ENCODE results near the gene HTRA3. TPM values are rescaled to one million over a fixed set of nuclear protein-coding genes. Genes with fewer than 3 reads are reported as not detected.

The HTRA3 gene
- total and polyA plus RNA-seq, 5 donors: 52.8 to 133 (median 89.3) TPM

GRCh38 chr4:8270418-8270771 lies 841 bp downstream of the HTRA3 start:
- Histone ChIP-seq H3K4me3 (ENCODE audit: low read length) (peak overlapping the region; percentile 52), H3K4me1 (ENCODE audit: control insufficient read depth, insufficient read depth, low read length) (peaks cover 14% of the 10 kb centered on the region), H3K27ac (ENCODE audit: low read length) (no peak overlapping the region), H3K9me3 (ENCODE audit: control insufficient read depth, low read length) (no peaks in the 10 kb centered on the region), H3K27me3 (ENCODE audit: control insufficient read depth, insufficient read depth) (no peaks in the 10 kb centered on the region)
- intact Hi-C loops (cut with DNase I): loop anchor here in 1 of 4 donors (10.0 kb wide), 1 partner anchor 134 kb away; no protein-coding TSS in a partner anchor
- WGBS: 46% methylated on average over 11 of the region's 11 CpGs
- ATAC-seq (no peak), DNase-seq (no peak)

- intact Hi-C loops (cut with DNase I): loop anchor here in 1 of 4 donors (10.0 kb wide), 1 partner anchor 134 kb away; no protein-coding TSS in a partner anchor
- ATAC-seq (no peak), DNase-seq (peak in 2 of 3 donors; percentile 40 to 53)
- Histone ChIP-seq H3K9me3 (ENCODE audit: control insufficient read depth, low read length) (no peaks in the 10 kb centered on the region), H3K27ac (ENCODE audit: low read length) (no peak overlapping the region), H3K4me1 (ENCODE audit: control insufficient read depth, insufficient read depth, low read length) (peaks cover 19% of the 10 kb centered on the region), H3K4me3 (ENCODE audit: low read length) (peak overlapping the region; percentile 52), H3K27me3 (ENCODE audit: control insufficient read depth, insufficient read depth) (no peaks in the 10 kb centered on the region)
- 73% methylated on average over 27 of the region's 27 CpGs for WGBS
Measured at GRCh38 chr4:8270912-8271815, 1.6 kb downstream of the HTRA3 start.

GRCh38 chr4:8271821-8272220 lies 2.3 kb downstream of the HTRA3 start:
- Histone ChIP-seq H3K27ac (ENCODE audit: low read length) (no peak overlapping the region), H3K4me3 (ENCODE audit: low read length) (no peak overlapping the region), H3K27me3 (ENCODE audit: control insufficient read depth, insufficient read depth) (no peaks in the 10 kb centered on the region), H3K4me1 (ENCODE audit: control insufficient read depth, insufficient read depth, low read length) (peaks cover 19% of the 10 kb centered on the region), H3K9me3 (ENCODE audit: control insufficient read depth, low read length) (no peaks in the 10 kb centered on the region)
- DNase-seq: peak in 1 of 3 donors; percentile 53
- ATAC-seq: no peak
- 89% methylated on average over 10 of the region's 10 CpGs for WGBS
- intact Hi-C loops (cut with DNase I): loop anchor here in 1 of 4 donors (10.0 kb wide), 1 partner anchor 133 kb away; no protein-coding TSS in a partner anchor

- Histone ChIP-seq H3K4me3 (ENCODE audit: low read length) (no peak overlapping the region), H3K27me3 (ENCODE audit: control insufficient read depth, insufficient read depth) (no peaks in the 10 kb centered on the region), H3K9me3 (ENCODE audit: control insufficient read depth, low read length) (no peaks in the 10 kb centered on the region), H3K4me1 (ENCODE audit: control insufficient read depth, insufficient read depth, low read length) (peaks cover 16% of the 10 kb centered on the region), H3K27ac (ENCODE audit: low read length) (peak overlapping the region; percentile 32)
- peak; percentile 22 to 53 for ATAC-seq
- WGBS: 42% methylated on average over 30 of the region's 30 CpGs
- peak; percentile 58 to 86 (median 85) for DNase-seq
- intact Hi-C loops (cut with DNase I): loop anchor here in 1 of 4 donors (10.0 kb wide), 1 partner anchor 132 kb away; no protein-coding TSS in a partner anchor
Measured at GRCh38 chr4:8272472-8273428, 3.2 kb downstream of the HTRA3 start.

GRCh38 chr4:8273450-8273849 lies 3.9 kb downstream of the HTRA3 start:
- peak in 1 of 3 donors; percentile 35 for DNase-seq
- no peak overlapping the region for H3K27ac ChIP-seq (ENCODE audit: low read length)
- no peaks in the 10 kb centered on the region for H3K9me3 ChIP-seq (ENCODE audit: control insufficient read depth, low read length)
- no peak overlapping the region for H3K4me3 ChIP-seq (ENCODE audit: low read length)
- no peaks in the 10 kb centered on the region for H3K27me3 ChIP-seq (ENCODE audit: control insufficient read depth, insufficient read depth)
- WGBS: 82% methylated on average over 13 of the region's 13 CpGs
- H3K4me1 ChIP-seq (ENCODE audit: control insufficient read depth, insufficient read depth, low read length): peaks cover 16% of the 10 kb centered on the region
- intact Hi-C loops (cut with DNase I): loop anchor here in 1 of 4 donors (10.0 kb wide), 1 partner anchor 131 kb away; no protein-coding TSS in a partner anchor
- no peak for ATAC-seq

- no peak overlapping the region for H3K27ac ChIP-seq (ENCODE audit: low read length)
- no peak overlapping the region for H3K4me3 ChIP-seq (ENCODE audit: low read length)
- DNase-seq (peak in 2 of 3 donors; percentile 51 to 52), ATAC-seq (no peak)
- no peaks in the 10 kb centered on the region for H3K27me3 ChIP-seq (ENCODE audit: control insufficient read depth, insufficient read depth)
- WGBS: 93% methylated on average over 21 of the region's 21 CpGs
- H3K9me3 ChIP-seq (ENCODE audit: control insufficient read depth, low read length): no peaks in the 10 kb centered on the region
- H3K4me1 ChIP-seq (ENCODE audit: control insufficient read depth, insufficient read depth, low read length): peaks cover 16% of the 10 kb centered on the region
- intact Hi-C loops (cut with DNase I): loop anchor here in 1 of 4 donors (10.0 kb wide), 1 partner anchor 131 kb away; no protein-coding TSS in a partner anchor
Measured at GRCh38 chr4:8274066-8274652, 4.6 kb downstream of the HTRA3 start.

- H3K9me3 ChIP-seq (ENCODE audit: control insufficient read depth, low read length): no peaks in the 10 kb centered on the region
- H3K27me3 ChIP-seq (ENCODE audit: control insufficient read depth, insufficient read depth): no peaks in the 10 kb centered on the region
- no peak overlapping the region for H3K27ac ChIP-seq (ENCODE audit: low read length)
- no peak overlapping the region for H3K4me3 ChIP-seq (ENCODE audit: low read length)
- DNase-seq: peak; percentile 93 to 97 (median 95)
- intact Hi-C loops (cut with DNase I): loop anchor here in 2 of 4 donors (5.0 to 10.0 kb wide), 2 partner anchors 127 to 130 kb away; no protein-coding TSS in a partner anchor
- 53% methylated on average over 19 of the region's 19 CpGs for whole genome bisulfite sequencing
- H3K4me1 ChIP-seq (ENCODE audit: control insufficient read depth, insufficient read depth, low read length): peaks cover 16% of the 10 kb centered on the region
- ATAC-seq: peak; percentile 63 to 76
Measured at GRCh38 chr4:8274765-8275547, 5.4 kb downstream of the HTRA3 start.

GRCh38 chr4:8275548-8275910 lies 6.0 kb downstream of the HTRA3 start:
- WGBS: 79% methylated on average over 4 of the region's 4 CpGs
- no peak overlapping the region for H3K27ac ChIP-seq (ENCODE audit: low read length)
- no peaks in the 10 kb centered on the region for H3K27me3 ChIP-seq (ENCODE audit: control insufficient read depth, insufficient read depth)
- ATAC-seq: no peak
- intact Hi-C loops (cut with DNase I): loop anchor here in 2 of 4 donors (5.0 to 10.0 kb wide), 2 partner anchors 127 to 129 kb away; no protein-coding TSS in a partner anchor
- peaks cover 16% of the 10 kb centered on the region for H3K4me1 ChIP-seq (ENCODE audit: control insufficient read depth, insufficient read depth, low read length)
- no peaks in the 10 kb centered on the region for H3K9me3 ChIP-seq (ENCODE audit: control insufficient read depth, low read length)
- DNase-seq: peak; percentile 28 to 62 (median 51)
- H3K4me3 ChIP-seq (ENCODE audit: low read length): no peak overlapping the region

- Histone ChIP-seq H3K27ac (ENCODE audit: low read length) (no peak overlapping the region), H3K9me3 (ENCODE audit: control insufficient read depth, low read length) (no peaks in the 10 kb centered on the region), H3K4me3 (ENCODE audit: low read length) (no peak overlapping the region), H3K27me3 (ENCODE audit: control insufficient read depth, insufficient read depth) (no peaks in the 10 kb centered on the region), H3K4me1 (ENCODE audit: control insufficient read depth, insufficient read depth, low read length) (peaks cover 16% of the 10 kb centered on the region)
- peak; percentile 22 to 31 for ATAC-seq
- DNase-seq: peak; percentile 79 to 93 (median 90)
- WGBS: 53% methylated on average over 24 of the region's 24 CpGs
- intact Hi-C loops (cut with DNase I): loop anchor here in 2 of 4 donors (5.0 to 10.0 kb wide), 2 partner anchors 126 to 128 kb away; no protein-coding TSS in a partner anchor
Measured at GRCh38 chr4:8276358-8277240, 7.0 kb downstream of the HTRA3 start.

All from right cardiac atrium (tissue), 5 donors.